HG03521 (cell line): ENCODE results near the gene IFT43.
"Not testable (repeated sequence)": the region's sequence is repeated elsewhere in the genome, so short reads cannot be mapped to it uniquely, and the experiment has no call there.

Experiments
- ATAC-seq: cut with Tn5 transposase; IDR thresholded peaks from one replicate; pipeline ENCODE4 v1.9.1; 2021; ENCODE audit warnings: mild to moderate bottlenecking, moderate library complexity; ENCODE audit not compliant: unreplicated experiment

Gene IFT43

DNA sequence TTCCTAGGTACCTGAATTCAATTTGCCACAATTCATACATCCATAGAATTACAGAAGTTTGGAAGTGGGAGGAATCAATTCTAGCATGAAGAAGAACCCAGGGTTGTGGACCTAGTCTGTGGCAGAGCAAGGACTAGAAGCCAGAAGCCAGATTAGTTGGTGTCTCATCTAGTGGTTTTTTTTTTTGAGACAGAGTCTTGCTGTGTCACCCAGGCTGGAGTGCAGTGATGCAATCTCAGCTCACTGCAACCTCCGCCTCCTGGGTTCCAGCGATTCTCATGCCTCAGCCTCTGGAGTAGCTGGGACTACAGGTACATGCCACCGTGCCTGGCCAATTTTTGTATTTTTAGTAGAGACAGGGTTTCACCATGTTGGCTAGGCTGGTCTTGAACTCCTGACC, 24.1 kb downstream of the IFT43 start:
- not testable (repeated sequence) for ATAC-seq

DNA sequence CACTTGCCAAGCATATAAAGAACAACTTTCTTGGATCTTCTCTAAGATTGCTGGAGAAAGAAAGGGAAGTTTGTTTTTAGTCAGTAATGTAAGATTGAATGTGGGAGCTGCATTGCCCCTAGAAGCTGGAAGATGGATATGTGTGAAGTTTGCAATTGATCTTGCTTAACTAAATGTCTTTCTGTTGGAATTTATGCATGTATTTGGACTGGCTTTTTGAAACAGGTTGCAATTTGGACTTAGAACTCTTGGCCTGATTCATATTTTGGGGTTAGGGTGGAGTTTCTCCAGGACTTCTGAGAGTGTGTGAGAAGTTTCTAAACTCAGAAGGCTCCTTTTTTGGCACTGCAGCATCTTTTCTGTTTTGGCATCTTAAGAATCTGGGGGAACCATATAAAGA, 26.4 kb downstream of the IFT43 start:
- no peak for ATAC-seq

DNA sequence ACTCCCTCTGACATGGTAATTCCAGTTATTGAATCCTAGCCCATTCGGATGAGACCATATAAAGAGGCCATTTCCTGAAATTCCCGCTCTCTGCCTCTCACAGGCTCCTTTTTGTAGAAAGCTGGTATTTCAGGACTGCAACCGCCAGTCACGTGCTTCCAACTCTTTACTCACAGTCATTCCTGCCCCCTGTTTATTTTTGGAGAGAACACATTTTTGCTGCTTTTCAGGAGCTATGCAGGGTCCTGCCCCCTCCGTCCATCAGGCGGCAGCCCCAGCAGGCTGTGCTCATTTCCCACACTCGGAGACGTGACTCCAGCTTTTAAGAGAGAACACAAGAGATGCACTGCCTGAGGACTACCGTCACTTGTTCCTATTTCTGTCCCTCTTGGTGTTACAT, 26.8 kb downstream of the IFT43 start:
- no peak for ATAC-seq

DNA sequence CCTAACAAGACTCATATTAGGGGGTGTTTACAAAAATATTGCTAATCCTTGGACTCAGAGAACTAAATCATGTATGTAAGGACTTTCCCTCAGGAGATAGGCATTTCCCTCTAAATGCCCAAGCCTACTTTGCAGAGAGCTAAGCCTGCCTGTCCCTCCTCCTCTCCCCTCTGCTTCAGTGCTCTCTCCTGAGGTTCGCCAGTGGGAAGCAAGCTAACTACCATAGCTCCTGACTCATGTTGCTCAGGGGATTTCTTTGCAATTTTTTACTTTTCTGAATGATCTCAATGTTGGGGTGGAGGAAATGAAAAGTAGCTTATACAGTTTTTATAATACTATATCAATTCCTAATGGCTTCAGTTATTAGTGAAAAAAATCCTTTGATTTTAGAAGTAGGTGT, 29.6 kb downstream of the IFT43 start:
- ATAC-seq: no peak

GRCh38 chr14:76015668-76016067, 30.1 kb downstream of the IFT43 start:
- no peak for ATAC-seq

DNA sequence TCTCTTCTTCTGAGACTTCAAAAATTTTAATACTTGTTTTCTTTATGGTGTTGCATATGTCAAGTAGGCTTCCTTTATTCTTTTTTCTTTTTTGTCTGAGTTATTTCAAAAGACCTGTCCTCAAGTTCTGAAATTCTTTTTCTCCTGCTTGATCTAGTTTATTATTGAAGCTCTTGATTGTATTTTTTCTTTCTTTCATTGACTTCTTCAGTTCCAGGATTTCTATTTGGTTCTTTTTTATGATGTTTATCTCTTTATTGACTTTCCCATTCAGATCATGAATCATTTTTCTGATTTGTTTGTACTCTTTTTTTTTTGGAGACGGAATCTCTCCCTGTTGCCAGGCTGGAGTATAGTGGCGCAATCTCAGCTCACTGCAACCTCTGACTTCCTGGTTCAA, 34.1 kb downstream of the IFT43 start:
- no peak for ATAC-seq

DNA sequence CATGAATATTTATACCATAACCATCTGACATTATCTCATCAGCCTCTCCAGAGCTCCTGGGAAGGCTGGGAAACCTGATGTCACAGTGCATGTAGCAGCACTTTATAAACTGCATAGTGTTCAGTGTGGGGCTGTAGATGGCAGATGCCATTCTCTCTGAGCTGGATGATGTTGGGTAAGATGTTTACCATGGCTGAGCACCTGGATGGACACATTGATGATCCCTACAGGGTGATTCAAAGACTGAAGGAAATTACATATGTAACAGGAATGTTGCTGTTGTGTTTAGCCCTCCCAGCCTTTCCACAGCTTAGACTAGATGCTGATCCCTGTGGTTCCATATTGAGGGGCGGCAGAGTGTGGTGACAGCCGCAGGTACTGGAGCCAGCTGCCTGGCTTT, 37.4 kb downstream of the IFT43 start:
- ATAC-seq: no peak

DNA sequence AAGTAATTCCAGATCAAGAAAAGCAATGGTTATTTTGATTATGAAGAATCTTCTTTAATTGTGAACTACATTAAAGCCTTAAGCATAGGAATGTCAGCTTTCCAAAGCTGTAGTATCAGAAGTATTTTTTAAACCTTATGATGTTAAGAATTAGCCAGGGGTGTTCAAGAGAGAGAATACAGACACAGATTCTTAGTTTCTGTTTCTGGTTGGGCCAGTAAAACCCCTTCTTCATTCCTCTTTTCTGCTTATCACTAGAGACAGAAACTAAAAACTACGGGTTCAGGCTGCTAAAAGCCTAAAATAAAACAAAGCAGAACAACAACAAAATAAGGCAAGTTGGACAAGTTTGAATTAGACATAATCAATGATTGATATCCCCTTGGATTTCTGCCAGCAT, 38.2 kb downstream of the IFT43 start:
- no peak for ATAC-seq

- no peak for ATAC-seq
Measured at GRCh38 chr14:76024211-76024907, 38.8 kb downstream of the IFT43 start.

GRCh38 chr14:76034566-76034965, 49.0 kb downstream of the IFT43 start:
- no peak for ATAC-seq

- no peak for ATAC-seq
Measured at GRCh38 chr14:76040704-76041103, 55.1 kb downstream of the IFT43 start.

- ATAC-seq: no peak
Measured at GRCh38 chr14:76045773-76046172, 60.2 kb downstream of the IFT43 start.

- ATAC-seq: no peak
Measured at GRCh38 chr14:76050250-76050649, 64.7 kb downstream of the IFT43 start.

- ATAC-seq: no peak
Measured at GRCh38 chr14:76050797-76051392, 65.3 kb downstream of the IFT43 start.

DNA sequence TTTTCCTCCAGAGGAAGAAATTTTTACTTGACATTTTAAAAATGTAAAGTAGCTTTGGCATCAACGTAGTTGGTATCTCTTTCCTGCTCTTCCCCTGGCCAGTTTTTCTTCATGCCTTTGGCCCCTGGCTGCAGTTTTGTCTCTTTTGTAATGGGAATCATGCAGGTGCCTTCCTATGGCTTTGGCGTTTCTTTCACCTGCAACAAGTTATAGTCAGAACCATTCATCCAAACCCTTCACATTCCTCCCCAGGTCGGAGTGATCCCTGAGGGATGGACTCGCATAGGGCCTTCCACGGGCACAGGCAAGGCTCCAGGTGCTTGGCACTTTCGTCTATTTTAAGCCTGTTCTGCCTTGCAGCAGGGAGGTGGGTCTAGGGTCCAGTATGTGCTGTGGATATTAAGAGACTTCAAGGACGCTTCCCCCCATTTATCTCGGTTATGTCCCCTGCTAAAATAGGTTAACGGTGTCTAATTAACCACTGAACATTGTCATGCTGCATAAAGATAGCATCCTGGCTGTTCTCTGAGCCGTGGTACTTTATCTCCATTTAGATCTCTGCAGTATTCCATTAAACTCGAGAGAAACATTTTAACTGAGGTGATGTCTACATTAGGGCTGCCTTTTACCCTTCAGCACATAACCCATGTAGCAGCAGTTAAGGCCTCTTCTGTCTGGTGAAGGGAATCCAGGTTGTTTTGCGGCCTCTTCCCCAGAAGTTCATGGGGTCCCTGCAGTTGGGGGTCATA, 66.3 kb downstream of the IFT43 start:
- ATAC-seq: no peak

- ATAC-seq: no peak
Measured at GRCh38 chr14:76053572-76054355, 68.2 kb downstream of the IFT43 start.

DNA sequence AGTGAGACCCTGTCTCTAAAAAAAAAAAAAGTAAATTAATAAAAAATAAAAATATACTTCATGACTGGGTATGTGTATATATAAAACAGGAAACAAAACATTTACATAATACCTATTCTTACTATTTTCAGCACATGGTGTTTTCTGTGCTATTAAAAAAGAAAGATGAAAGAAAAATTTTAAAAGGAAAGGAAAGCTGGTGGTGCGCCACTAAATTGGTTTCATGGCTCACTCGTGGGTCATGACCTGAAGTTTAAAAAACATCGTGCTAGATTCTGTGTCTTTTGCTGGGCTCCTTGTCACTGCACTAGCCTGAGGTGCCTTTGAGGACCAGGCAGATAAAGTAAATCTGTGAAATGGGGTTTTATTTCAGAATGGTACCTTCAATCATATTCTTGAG, 69.8 kb downstream of the IFT43 start:
- ATAC-seq: no peak

DNA sequence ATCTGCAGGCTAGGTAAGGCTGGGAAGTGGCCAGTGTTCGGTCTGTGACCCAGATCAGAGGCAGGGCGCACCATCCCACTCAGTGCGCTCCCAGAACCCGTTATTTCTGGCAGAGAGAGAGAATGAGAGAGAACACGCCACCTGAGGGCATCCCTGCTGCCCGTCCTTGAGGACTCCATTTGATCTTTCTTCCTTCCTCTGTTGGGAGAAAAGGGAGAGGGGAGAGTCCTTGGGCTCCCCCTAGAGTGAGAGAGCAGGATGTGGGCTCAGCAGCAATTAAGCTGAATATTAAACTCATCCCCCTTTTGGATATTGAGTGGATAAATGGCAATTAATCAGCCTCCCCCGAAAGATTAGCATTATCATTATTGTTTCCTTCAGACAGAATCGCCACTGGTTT, 70.6 kb downstream of the IFT43 start:
- ATAC-seq: no peak

DNA sequence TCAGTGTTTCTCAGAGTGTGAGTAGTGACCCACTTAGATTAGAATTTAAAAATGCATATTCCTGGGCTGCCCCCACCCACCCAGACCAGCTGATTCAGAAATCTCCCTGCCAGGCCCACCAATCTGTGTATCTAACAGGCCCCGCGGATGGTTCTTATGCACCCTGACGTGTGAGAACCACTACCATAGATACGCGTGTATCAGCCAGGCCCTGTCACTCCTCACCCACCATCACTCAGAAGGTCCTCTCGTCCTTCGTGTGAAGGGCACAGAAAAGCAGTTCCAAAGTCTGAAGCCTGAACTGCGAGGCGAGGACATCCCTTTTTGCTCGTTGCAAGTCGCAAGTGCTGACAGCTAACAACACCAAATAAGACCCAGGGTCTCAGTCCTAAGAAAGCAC, 72.4 kb downstream of the IFT43 start:
- ATAC-seq: no peak

GRCh38 chr14:76063327-76063726, 77.8 kb downstream of the IFT43 start:
- ATAC-seq: no peak

DNA sequence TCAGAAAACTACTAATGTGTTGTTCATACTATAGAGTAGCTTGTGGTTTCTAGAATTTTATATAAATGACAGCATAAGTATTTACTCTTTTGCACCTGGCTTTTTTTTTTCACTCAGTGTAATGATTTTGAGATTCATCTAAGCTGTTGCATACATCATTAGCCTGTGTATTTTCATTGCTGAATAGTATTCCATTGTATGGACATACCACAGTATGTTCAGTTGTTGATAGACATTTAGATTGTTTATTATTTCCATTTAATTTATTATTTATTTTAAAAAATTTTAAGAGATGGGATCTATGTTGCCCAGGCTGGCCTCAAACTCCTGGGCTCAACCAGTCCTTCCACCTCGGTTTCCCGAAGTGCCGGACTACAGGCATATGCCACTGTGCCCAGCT, 80.0 kb downstream of the IFT43 start:
- no peak for ATAC-seq
